CD4-positive, alpha-beta T cell treated with Interleukin-10 for 1 hour (primary cell): ENCODE data around the gene SH3PXD2A.
A peak's percentile ranks its signal among the peaks of the same experiment; 100 is the strongest.

Experiments used
- DNase-seq: peaks from one replicate; pipeline ENCODE4 v3.0.0-alpha.2; 2020

SH3PXD2A gene

GRCh38 chr10:103595933-103596726 lies 259.2 kb downstream of the SH3PXD2A start:
- no peak for DNase-seq

- no peak for DNase-seq
Measured at GRCh38 chr10:103593022-103593570, 262.3 kb downstream of the SH3PXD2A start.

DNA sequence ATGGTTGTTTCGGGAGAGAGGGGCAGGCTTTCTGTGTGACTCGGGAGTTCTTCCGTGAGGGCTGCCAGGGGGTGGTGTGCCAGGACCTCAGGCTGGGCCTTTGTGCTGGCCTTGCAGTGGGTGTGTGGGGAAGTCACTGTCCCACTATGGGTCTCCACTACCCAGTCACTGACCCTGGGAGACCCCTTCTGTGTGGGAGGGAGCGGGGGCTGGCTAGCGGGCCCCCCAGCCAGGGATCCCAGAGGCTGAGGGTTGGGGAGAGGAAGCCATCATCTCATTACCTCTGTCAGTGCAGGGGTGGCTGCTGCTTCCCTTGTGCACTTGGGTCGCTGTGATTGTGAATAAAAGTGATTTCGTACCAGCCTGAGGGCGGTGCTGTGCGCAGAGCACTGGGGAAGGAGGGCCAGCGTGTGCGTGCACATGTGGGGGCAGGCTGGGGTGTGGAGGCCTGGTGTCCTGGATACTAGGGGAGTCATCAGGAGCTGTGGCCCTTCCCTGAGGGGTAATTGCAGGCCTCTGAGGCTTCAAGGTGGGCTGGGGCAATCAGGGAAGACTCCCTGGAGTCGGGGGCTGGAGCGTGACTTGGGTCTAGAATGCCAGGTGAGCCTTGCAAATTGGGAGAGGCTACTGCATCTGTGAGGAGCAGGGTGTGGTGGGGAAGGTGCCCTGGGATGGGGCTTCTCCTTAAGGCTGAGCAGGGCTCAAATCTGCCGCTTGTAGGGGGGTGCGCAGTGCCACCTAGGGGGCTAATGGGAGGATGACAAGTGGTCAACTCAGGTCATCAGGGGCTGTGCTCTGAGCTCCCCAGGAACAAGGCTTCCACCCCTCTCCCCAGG lies 263.0 kb downstream of the SH3PXD2A start:
- peak; percentile 36 for DNase-seq

DNA sequence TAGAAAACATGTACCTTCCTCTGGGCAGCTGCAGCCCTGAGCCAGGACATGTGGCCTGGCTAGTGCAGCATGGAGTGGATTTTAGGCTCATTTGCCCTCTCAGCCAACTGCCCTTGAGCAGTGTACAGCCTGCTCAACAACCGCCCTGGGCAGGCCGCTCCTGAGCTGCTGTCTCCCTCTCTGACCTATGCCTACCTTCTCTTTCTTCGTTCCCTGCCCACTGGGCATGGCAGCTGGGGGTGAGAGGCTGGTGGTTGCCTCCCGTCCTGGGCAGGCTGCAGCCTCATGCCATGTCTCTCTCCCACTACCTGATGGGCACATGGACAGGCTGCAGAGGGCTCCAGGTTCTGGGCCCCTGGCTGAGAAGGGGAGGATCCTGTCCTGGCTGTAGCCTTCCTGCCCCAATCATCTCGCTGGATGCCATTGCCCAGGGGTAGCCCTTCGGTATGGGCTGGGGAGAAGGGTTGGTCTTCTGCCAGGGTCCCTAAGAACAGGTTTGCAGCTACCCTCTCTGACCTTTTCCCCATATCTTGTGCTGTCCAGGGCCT lies 264.6 kb downstream of the SH3PXD2A start:
- no peak for DNase-seq

- DNase-seq = no peak
Measured at GRCh38 chr10:103590060-103590459, 265.3 kb downstream of the SH3PXD2A start.

GRCh38 chr10:103589074-103589630 lies 266.2 kb downstream of the SH3PXD2A start:
- no peak for DNase-seq

DNA sequence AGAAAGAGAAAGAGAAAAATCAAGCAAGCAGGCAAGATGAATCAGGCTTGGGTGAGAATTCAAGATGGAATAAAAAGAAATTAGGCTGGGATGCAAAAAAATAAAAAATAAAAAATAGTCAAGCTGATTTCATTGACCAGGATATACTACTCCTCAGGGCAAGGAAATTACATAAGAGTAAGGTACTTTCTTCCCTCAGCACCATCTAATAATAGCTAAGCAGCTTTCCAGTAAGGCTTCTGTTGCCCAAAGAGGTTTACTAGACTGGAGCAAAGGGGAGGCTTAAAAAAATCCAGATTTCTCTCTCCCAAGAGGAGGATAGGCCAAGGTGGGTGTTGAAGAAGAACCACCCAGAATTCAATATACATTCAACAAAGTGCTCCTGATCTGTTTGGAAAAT lies 268.3 kb downstream of the SH3PXD2A start:
- DNase-seq = no peak

DNA sequence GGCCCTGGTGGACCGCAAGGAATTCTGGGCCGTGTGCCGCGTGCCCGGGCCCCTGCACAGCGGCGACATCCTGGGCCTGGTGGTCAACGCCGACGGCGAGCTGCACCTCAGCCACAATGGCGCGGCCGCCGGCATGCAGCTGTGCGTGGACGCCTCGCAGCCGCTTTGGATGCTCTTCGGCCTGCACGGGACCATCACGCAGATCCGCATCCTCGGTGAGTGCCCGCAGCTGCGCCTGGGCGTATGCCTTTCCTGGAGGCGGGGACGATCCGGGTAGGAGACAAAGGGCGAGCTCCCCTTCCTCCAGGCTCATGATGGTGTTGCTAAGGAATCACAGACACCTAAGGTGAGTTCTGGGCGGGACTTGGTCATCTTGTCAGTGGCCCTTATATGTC lies 270.4 kb downstream of the SH3PXD2A start:
- DNase-seq = no peak

- peak; percentile 88 for DNase-seq
Measured at GRCh38 chr10:103584216-103585010, 271.0 kb downstream of the SH3PXD2A start.

DNA sequence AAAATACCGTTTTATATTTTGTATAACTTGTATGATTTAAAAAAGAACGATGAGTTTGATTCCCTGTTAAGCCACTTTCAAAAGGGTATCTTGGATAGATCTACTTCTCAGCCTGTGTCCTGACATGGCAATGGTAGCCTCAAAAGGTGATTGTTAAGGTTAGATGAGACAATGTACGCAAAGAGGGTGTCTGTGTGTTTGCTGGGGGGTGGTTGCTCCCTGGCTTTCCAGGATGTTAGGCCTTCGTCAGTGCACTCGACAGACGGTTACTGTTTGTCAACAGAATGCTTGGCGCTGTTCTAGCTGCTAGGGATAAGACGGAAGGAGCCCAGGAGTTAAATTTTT lies 271.5 kb downstream of the SH3PXD2A start:
- DNase-seq = no peak

DNA sequence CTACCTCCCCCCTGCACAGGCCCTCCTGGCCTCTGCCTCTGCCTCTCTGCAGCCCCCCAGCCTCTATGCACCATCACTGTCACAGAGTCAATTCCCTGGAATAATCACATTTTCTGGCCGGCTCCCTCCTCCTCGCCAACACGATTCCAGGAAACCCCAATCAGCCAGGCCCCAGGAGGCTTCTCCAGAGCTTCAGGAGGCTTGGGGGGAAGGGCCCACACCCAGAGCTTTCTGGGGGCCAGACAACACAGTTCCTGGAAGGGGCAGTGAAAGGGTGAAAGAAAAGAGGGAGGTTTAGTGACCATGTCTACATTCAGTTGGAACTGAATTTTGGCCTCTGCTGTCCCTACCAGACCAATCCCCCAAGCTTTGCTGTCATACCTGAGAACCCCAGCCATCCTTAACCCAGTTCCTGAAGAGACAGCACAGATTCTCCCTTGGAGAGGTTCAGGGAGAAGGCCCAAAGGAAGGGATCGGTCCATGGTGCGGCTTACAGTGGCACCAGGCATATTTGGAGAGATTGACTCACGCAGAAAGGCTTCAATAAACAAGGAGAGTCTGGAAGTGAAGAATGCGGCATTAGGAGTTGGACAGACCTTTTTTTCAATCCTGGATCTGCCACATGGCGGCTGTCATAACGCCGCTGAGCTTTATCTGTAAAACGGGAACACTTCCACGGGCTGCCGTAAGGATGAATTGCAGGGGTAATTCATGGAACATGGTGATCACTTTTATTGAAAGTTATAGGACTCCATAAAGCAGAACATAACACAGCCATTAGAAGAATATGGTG lies 272.8 kb downstream of the SH3PXD2A start:
- no peak for DNase-seq

- DNase-seq = no peak
Measured at GRCh38 chr10:103581499-103581898, 273.9 kb downstream of the SH3PXD2A start.

GRCh38 chr10:103580430-103580829 lies 274.9 kb downstream of the SH3PXD2A start:
- no peak for DNase-seq

DNA sequence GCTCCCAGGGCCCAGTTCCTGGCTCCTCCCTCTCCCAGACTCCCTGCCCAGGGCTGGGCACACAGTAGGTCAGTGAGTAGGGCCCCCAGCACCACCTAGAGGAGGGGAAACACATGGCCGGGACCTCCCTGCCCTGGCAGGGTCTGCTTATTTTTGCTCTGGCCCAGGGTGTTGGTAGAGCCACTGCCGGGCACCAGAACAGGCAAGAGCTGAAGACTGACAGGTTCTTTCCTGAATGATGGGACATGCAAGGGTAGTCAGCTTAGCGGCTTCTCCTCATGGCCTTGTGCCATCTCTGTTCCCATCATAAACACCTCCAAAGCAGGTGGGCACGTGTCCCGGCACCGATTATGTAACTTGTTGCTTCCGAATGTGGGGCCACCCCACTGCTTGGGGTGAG lies 275.4 kb downstream of the SH3PXD2A start:
- DNase-seq = no peak

DNA sequence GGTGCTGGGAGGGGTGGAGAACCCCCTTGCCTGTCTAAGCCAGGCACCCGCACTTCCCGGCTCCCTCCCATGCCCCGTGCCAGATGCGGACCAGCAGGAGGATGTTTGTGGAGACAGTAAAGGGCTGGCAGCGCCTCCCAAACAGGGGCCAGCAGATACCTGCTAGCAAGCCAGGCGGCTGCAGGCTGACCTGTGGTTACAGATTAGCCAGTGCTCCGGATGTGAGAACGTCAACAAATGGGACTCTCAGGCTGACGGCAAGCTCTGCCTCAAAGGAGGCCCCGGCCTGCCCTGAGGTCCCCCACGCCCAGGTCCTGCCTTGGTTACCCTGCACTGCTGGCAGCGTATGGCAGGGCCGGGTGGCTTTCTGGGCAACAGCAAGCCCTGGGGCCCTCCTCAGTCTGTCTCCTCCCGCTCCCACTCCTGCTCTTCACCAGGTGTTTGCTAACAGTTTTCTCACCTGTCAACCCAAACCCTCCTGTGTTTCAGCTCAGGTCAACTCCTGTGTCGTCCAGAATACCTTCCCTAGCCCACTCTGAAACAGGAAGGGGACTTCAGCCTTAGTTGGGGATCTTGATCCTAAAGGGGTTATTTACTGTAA lies 276.5 kb downstream of the SH3PXD2A start:
- DNase-seq = no peak

- DNase-seq = no peak
Measured at GRCh38 chr10:103576862-103577261, 278.5 kb downstream of the SH3PXD2A start.

DNA sequence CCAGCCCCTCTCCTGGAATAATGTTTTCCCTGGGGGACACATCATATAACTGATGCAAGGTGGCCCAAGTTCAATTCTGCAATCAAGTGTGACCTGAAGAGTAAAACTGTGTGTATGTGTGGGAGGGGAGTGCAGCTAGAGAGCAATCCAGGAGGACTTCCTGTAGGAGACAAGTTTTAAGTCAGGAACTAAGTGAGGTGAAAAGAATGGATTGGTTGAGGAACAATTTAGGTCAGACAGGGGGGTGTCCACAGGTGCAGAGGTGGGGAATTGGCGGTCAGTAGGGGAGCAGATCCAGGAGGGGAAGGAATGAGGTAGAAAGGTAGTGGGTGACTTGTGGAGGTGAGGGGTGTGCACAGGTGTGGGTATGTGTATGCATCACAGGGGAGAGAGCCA lies 279.3 kb downstream of the SH3PXD2A start:
- no peak for DNase-seq

DNA sequence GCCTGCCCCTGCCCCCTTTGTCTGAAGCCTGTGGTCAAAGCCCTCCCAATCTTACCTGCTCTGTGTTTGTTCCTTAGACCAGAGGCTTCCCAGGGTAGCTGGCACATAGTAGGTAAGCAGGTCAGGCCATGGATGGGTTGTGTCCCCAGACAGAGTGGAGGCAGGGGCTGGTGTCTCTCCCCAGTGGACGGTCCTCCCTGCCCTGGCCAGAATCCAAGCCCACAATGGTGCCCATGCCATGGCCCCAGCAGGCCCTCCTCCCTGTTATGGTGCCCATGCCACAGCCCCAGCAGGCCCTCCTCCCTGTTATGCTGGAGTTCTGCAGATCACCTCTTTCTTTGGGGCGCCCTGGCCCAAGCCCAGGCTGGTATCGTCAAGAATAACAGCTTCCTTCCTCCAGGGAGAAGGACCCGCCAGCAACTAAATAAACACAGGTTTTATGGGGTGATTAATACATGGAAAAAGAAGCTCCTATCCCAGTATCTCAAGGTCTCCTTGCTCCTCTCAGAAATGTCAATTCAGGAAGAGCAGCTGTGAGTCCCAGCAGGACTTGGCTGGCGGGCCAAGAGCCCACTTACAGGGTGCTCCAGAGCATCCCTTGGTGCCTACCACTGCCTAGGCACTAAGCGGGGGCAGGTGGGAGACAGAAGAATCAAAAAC lies 279.8 kb downstream of the SH3PXD2A start:
- DNase-seq = no peak

DNA sequence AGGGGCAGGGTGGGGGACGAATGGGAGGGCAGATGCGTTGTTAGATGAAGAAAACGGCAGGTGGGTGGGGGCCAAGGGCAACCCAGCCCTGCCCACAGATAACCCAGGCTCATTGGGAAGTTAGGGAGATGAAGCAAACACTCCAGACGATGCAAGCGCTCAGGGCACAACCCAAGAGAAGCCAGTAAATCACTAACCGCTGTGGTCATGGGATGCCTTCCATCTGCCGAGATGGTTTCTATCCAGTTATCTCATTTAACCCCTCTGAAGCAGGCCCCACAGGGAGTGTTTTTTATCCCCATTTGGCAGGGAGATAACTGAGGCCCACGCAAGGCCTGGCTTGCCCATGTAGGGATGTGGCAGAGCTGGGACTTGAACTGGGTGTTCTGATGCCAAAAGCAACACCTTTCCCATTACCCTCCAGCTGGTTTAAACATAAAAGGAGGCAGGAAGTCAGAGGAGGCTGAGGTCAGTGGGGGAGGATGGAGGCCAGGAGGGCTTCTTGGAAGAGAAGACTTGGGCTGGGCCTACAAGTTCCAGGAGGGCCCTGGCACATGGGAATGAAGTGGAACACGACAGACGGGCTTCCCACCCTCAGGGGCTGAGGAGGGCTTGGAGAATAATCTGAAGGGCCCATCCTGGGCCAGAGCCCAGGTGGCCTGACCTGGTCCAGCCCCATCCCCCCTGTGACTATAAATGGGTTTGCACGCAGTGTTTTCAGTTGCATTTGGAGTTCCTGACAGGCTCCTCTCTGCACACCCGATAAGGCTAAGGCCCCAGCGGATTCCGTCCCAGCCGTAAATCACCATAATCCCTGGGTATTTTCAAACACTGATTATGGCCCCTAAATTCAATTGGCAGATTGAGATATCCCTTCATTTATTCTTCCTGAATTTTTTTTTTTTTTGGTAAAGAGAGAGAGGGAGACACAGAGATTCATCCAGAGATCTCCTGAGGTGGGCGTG lies 281.0 kb downstream of the SH3PXD2A start:
- no peak for DNase-seq

- no peak for DNase-seq
Measured at GRCh38 chr10:103573205-103573487, 282.2 kb downstream of the SH3PXD2A start.
